BLaER1 (cell line): ENCODE data around the gene COX4I2.
"Not testable (repeated sequence)": the region's sequence is repeated elsewhere in the genome, so short reads cannot be mapped to it uniquely, and the experiment has no call there.

Source experiments
- H3K27ac ChIP-seq: shearing (Covaris generic); formaldehyde crosslinking; 2 replicates; pipeline ENCODE4 v1.8.1; 2022
- H3K27me3 ChIP-seq: shearing (Covaris generic); formaldehyde crosslinking; 2 replicates; pipeline ENCODE4 v1.8.1; 2022
- H3K36me3 ChIP-seq: shearing (Covaris generic); formaldehyde crosslinking; 2 replicates; pipeline ENCODE4 v1.8.1; 2022
- H3K4me1 ChIP-seq: shearing (Covaris generic); formaldehyde crosslinking; 2 replicates; pipeline ENCODE4 v1.8.1; 2022
- H3K4me2 ChIP-seq: shearing (Covaris generic); formaldehyde crosslinking; 2 replicates; pipeline ENCODE4 v1.8.1; 2022
- H3K4me3 ChIP-seq: shearing (Covaris generic); formaldehyde crosslinking; 2 replicates; pipeline ENCODE4 v1.8.1; 2022
- H3K9ac ChIP-seq: shearing (Covaris generic); formaldehyde crosslinking; 2 replicates; pipeline ENCODE4 v1.8.1; 2022
- H3K9me3 ChIP-seq: shearing (Covaris generic); formaldehyde crosslinking; 2 replicates; pipeline ENCODE4 v1.8.1; 2022
- H4K20me1 ChIP-seq: shearing (Covaris generic); formaldehyde crosslinking; 2 replicates; pipeline ENCODE4 v1.8.1; 2022
- Cebpa-rat ChIP-seq: shearing (Covaris generic); IDR thresholded peaks from 2 replicates; pipeline ENCODE4 v1.8.1; 2022

COX4I2 gene

GRCh38 chr20:31632548-31633338 lies 5.0 kb upstream of the COX4I2 start:
- no peaks in the 10 kb centered on the region for H3K36me3 ChIP-seq
- H3K27me3 ChIP-seq = no peaks in the 10 kb centered on the region
- no peak overlapping the region for H3K4me2 ChIP-seq
- H3K9me3 ChIP-seq = no peaks in the 10 kb centered on the region
- no peaks in the 10 kb centered on the region for H4K20me1 ChIP-seq
- H3K4me1 ChIP-seq = no peaks in the 10 kb centered on the region
- H3K27ac ChIP-seq = no peak overlapping the region
- TF ChIP-seq Cebpa-rat = no peak
- H3K9ac ChIP-seq = no peak overlapping the region
- no peak overlapping the region for H3K4me3 ChIP-seq

GRCh38 chr20:31633339-31633914 lies 4.3 kb upstream of the COX4I2 start:
- Histone ChIP-seq H3K9ac (no peak overlapping the region), H3K4me3 (no peak overlapping the region), H3K27ac (no peak overlapping the region), H3K36me3 (no peaks in the 10 kb centered on the region), H3K4me2 (no peak overlapping the region), H3K27me3 (no peaks in the 10 kb centered on the region), H3K4me1 (no peaks in the 10 kb centered on the region), H4K20me1 (no peaks in the 10 kb centered on the region), H3K9me3 (no peaks in the 10 kb centered on the region)
- TF ChIP-seq Cebpa-rat = no peak

- Histone ChIP-seq H3K4me1 (peaks cover 8% of the 10 kb centered on the region), H3K4me3 (no peak overlapping the region)
- no peak for TF ChIP-seq Cebpa-rat
Observed at GRCh38 chr20:31638317-31638716, 605 bp downstream of the COX4I2 start.

GRCh38 chr20:31638816-31639215 lies 1.1 kb downstream of the COX4I2 start:
- no peaks in the 10 kb centered on the region for H3K9me3 ChIP-seq

More at GRCh38 chr20:31638317-31638716, 605 bp downstream of the COX4I2 start:
- Histone ChIP-seq H3K9me3 (no peaks in the 10 kb centered on the region), H3K27me3 (no peaks in the 10 kb centered on the region), H3K9ac (no peak overlapping the region), H4K20me1 (no peaks in the 10 kb centered on the region), H3K27ac (no peak overlapping the region), H3K36me3 (no peaks in the 10 kb centered on the region), H3K4me2 (no peak overlapping the region)

GRCh38 chr20:31640259-31640658 lies 2.5 kb downstream of the COX4I2 start:
- Histone ChIP-seq H3K27me3 (no peaks in the 10 kb centered on the region), H3K9ac (no peak overlapping the region), H3K4me1 (peaks cover 10% of the 10 kb centered on the region), H3K4me3 (no peak overlapping the region), H3K27ac (no peak overlapping the region), H4K20me1 (no peaks in the 10 kb centered on the region), H3K4me2 (no peak overlapping the region), H3K36me3 (no peaks in the 10 kb centered on the region), H3K9me3 (no peaks in the 10 kb centered on the region)
- no peak for TF ChIP-seq Cebpa-rat

More at GRCh38 chr20:31638816-31639215, 1.1 kb downstream of the COX4I2 start:
- H3K9ac ChIP-seq = no peak overlapping the region
- no peaks in the 10 kb centered on the region for H4K20me1 ChIP-seq
- H3K4me2 ChIP-seq = no peak overlapping the region
- H3K4me3 ChIP-seq = no peak overlapping the region
- TF ChIP-seq Cebpa-rat = no peak
- no peaks in the 10 kb centered on the region for H3K27me3 ChIP-seq
- H3K4me1 ChIP-seq = peaks cover 10% of the 10 kb centered on the region
- no peak overlapping the region for H3K27ac ChIP-seq
- H3K36me3 ChIP-seq = no peaks in the 10 kb centered on the region

GRCh38 chr20:31641391-31641790 lies 3.7 kb downstream of the COX4I2 start:
- Histone ChIP-seq H3K36me3 (no peaks in the 10 kb centered on the region), H3K27ac (no peak overlapping the region), H3K4me2 (no peak overlapping the region), H3K4me1 (peaks cover 10% of the 10 kb centered on the region), H3K9ac (no peak overlapping the region), H3K27me3 (no peaks in the 10 kb centered on the region), H4K20me1 (no peaks in the 10 kb centered on the region), H3K4me3 (no peak overlapping the region), H3K9me3 (no peaks in the 10 kb centered on the region)
- no peak for TF ChIP-seq Cebpa-rat

- no peak for TF ChIP-seq Cebpa-rat
- H3K27ac ChIP-seq = no peak overlapping the region
- no peak overlapping the region; the same call in 1 of the 2 replicates for H3K9ac ChIP-seq
- H3K36me3 ChIP-seq = no peaks in the 10 kb centered on the region
- no peaks in the 10 kb centered on the region for H3K9me3 ChIP-seq
- peaks cover 10% of the 10 kb centered on the region for H3K4me1 ChIP-seq
- H3K4me2 ChIP-seq = peak overlapping the region; percentile 41
- H4K20me1 ChIP-seq = no peaks in the 10 kb centered on the region
- no peaks in the 10 kb centered on the region for H3K27me3 ChIP-seq
- H3K4me3 ChIP-seq = no peak overlapping the region
Observed at GRCh38 chr20:31642837-31643236, 5.1 kb downstream of the COX4I2 start.

GRCh38 chr20:31643522-31643921 lies 5.8 kb downstream of the COX4I2 start:
- Histone ChIP-seq H3K36me3 (no peaks in the 10 kb centered on the region), H3K4me2 (peak overlapping the region; percentile 41), H3K4me1 (peaks cover 10% of the 10 kb centered on the region), H3K9ac (no peak overlapping the region), H3K9me3 (no peaks in the 10 kb centered on the region), H4K20me1 (no peaks in the 10 kb centered on the region), H3K27ac (no peak overlapping the region), H3K4me3 (no peak overlapping the region), H3K27me3 (no peaks in the 10 kb centered on the region)
- TF ChIP-seq Cebpa-rat = no peak

- Histone ChIP-seq H3K9ac (no peak overlapping the region), H3K4me3 (no peak overlapping the region), H3K27me3 (no peaks in the 10 kb centered on the region), H3K27ac (no peak overlapping the region), H3K36me3 (no peaks in the 10 kb centered on the region), H3K4me2 (no peak overlapping the region), H4K20me1 (no peaks in the 10 kb centered on the region), H3K4me1 (peaks cover 11% of the 10 kb centered on the region), H3K9me3 (no peaks in the 10 kb centered on the region)
- no peak for TF ChIP-seq Cebpa-rat
Observed at GRCh38 chr20:31644701-31645100, 7.0 kb downstream of the COX4I2 start.

GRCh38 chr20:31648104-31648503 lies 10.4 kb downstream of the COX4I2 start:
- H3K4me2 ChIP-seq, H3K27ac ChIP-seq: not testable (repeated sequence)

More at GRCh38 chr20:31648104-31648503, 10.4 kb downstream of the COX4I2 start:
- not testable (repeated sequence) for H3K36me3 ChIP-seq, H3K4me3 ChIP-seq, H4K20me1 ChIP-seq, H3K27me3 ChIP-seq, H3K9ac ChIP-seq, H3K9me3 ChIP-seq
- H3K4me1 ChIP-seq = peaks cover 16% of the 10 kb centered on the region
